ENCODE data around the gene RBM4. TPM values are rescaled to one million over a fixed set of nuclear protein-coding genes. Genes with fewer than 3 reads are reported as not detected.

RBM4 gene
- total RNA-seq, 1 experiment from 2014 or later: 94.4 TPM

DNA sequence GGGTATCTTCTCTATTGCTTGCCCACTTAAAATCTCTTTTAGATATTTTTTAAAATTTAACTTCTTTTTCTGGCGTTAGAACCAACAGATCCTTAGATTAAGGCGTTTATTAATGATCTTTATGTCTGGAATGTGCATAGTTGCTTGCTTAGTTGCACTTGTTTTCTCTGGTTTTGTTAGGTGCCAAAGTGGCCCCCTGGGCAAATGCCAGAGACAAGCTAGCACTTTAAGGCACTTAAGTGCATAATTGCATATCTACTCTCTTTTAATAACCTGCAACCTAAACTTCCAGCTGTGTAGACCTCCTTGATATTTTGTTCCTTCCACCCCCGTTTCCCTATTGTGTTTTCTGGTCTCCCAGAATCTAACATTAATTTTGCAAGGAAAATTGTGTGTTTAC is 3.3 kb downstream of the RBM4 start:
- peaks cover 98% of the 10 kb centered on the region for H3K79me2 ChIP-seq (ENCODE audit: insufficient read depth, low read length)
- peaks cover 54% of the 10 kb centered on the region for H4K20me1 ChIP-seq (ENCODE audit: insufficient read depth)
- H2AFZ ChIP-seq (ENCODE audit: low read depth, low read length, poor library complexity, severe bottlenecking): no peak overlapping the region
- no peak overlapping the region for H3K27ac ChIP-seq (ENCODE audit: low read depth, low read length)
- no peak for TF ChIP-seq SIN3A (IDR thresholded peaks at IDR 0.05; ENCODE audit: low read depth)
- TF ChIP-seq CTCF (IDR thresholded peaks at IDR 0.05 in 2 of 3, conservative IDR thresholded peaks at IDR 0.05 in 1 of 3; ENCODE audit: borderline replicate concordance in 1 of 3, insufficient read depth in 1 of 3, low read depth in 2 of 3, low read length in 2 of 3): no peak
- no peak for TF ChIP-seq MAX (IDR thresholded peaks at IDR 0.05)
- TF ChIP-seq, protein P1, sequence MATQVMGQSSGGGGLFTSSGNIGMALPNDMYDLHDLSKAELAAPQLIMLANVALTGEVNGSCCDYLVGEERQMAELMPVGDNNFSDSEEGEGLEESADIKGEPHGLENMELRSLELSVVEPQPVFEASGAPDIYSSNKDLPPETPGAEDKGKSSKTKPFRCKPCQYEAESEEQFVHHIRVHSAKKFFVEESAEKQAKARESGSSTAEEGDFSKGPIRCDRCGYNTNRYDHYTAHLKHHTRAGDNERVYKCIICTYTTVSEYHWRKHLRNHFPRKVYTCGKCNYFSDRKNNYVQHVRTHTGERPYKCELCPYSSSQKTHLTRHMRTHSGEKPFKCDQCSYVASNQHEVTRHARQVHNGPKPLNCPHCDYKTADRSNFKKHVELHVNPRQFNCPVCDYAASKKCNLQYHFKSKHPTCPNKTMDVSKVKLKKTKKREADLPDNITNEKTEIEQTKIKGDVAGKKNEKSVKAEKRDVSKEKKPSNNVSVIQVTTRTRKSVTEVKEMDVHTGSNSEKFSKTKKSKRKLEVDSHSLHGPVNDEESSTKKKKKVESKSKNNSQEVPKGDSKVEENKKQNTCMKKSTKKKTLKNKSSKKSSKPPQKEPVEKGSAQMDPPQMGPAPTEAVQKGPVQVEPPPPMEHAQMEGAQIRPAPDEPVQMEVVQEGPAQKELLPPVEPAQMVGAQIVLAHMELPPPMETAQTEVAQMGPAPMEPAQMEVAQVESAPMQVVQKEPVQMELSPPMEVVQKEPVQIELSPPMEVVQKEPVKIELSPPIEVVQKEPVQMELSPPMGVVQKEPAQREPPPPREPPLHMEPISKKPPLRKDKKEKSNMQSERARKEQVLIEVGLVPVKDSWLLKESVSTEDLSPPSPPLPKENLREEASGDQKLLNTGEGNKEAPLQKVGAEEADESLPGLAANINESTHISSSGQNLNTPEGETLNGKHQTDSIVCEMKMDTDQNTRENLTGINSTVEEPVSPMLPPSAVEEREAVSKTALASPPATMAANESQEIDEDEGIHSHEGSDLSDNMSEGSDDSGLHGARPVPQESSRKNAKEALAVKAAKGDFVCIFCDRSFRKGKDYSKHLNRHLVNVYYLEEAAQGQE (IDR thresholded peaks at IDR 0.05; ENCODE audit: low read depth): no peak
- no peak for TF ChIP-seq CBX3 (IDR thresholded peaks at IDR 0.05; ENCODE audit: low read depth)
- TF ChIP-seq RAD21 (IDR thresholded peaks at IDR 0.05; ENCODE audit: low read depth): no peak
- no peak for TF ChIP-seq POLR2AphosphoS5 (IDR thresholded peaks at IDR 0.05; ENCODE audit: low read depth, low read length)
- no peak for TF ChIP-seq EZH2phosphoT487 (IDR thresholded peaks at IDR 0.05; ENCODE audit: borderline replicate concordance)
- TF ChIP-seq, protein P2, sequence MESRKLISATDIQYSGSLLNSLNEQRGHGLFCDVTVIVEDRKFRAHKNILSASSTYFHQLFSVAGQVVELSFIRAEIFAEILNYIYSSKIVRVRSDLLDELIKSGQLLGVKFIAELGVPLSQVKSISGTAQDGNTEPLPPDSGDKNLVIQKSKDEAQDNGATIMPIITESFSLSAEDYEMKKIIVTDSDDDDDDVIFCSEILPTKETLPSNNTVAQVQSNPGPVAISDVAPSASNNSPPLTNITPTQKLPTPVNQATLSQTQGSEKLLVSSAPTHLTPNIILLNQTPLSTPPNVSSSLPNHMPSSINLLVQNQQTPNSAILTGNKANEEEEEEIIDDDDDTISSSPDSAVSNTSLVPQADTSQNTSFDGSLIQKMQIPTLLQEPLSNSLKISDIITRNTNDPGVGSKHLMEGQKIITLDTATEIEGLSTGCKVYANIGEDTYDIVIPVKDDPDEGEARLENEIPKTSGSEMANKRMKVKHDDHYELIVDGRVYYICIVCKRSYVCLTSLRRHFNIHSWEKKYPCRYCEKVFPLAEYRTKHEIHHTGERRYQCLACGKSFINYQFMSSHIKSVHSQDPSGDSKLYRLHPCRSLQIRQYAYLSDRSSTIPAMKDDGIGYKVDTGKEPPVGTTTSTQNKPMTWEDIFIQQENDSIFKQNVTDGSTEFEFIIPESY (IDR thresholded peaks at IDR 0.05; ENCODE audit: extremely low read depth, insufficient replicate concordance, low read length): no peak
- TF ChIP-seq EZH2 (IDR thresholded peaks at IDR 0.05): no peak
- no peak overlapping the region for H3K4me2 ChIP-seq (ENCODE audit: low read length)
- peaks cover 62 to 76% of the 10 kb centered on the region in 2 experiments for H3K36me3 ChIP-seq (ENCODE audit: control insufficient read depth in 1 of 2, insufficient read depth in 2 of 2, low read length in 2 of 2)
- no peak for DNase-seq (ENCODE audit: low read depth, low spot score)
- no peaks in the 10 kb centered on the region for H3K9me2 ChIP-seq (ENCODE audit: insufficient read depth)
- intact Hi-C loops (cut with micrococcal nuclease): no loop called here
- H3K4me3 ChIP-seq (replicated peaks in 1 of 2; ENCODE audit: low read depth in 1 of 2, low read length in 2 of 2): no peak overlapping the region
- RAD21 ChIA-PET (ENCODE audit: low non-redundant PET in 1 of 2, low total read pairs in 2 of 2, uncharacterized antibody in 2 of 2, unreplicated experiment in 2 of 2): no interaction called here
- POLR2A ChIA-PET: no interaction called here
- no peak for ATAC-seq
- H3K27me3 ChIP-seq (ENCODE audit: insufficient read depth, low read length): no peaks in the 10 kb centered on the region
- peaks cover 4 to 23% of the 10 kb centered on the region in 2 experiments for H3K4me1 ChIP-seq (ENCODE audit: control insufficient read depth in 1 of 2, insufficient read depth in 2 of 2, low read length in 2 of 2)
- CTCF ChIA-PET: no interaction called here
- no TSS peak for BruUV-seq (replicated peaks)
- no peak overlapping the region for H3K9ac ChIP-seq (ENCODE audit: low read length)
- no peaks in the 10 kb centered on the region for H3K9me3 ChIP-seq (ENCODE audit: control insufficient read depth in 1 of 2, insufficient read depth in 1 of 2, low read depth in 1 of 2, low read length in 2 of 2)
